Keratinocyte (primary cell): ENCODE results near the gene ARHGAP35. TPM values are rescaled to one million over a fixed set of nuclear protein-coding genes. Genes with fewer than 3 reads are reported as not detected.
A peak's percentile ranks its signal among the peaks of the same experiment; 100 is the strongest.

Experiments
- DNase-seq: peaks from one replicate; pipeline ENCODE4 v3.0.0-alpha.2; 2011; ENCODE audit warnings: low read depth, missing footprints, low spot score
- FAIRE-seq: peaks from 2 replicates; lab custom pipeline; 2011; peaks lifted over from hg19 to GRCh38; lab: Jason Lieb, UNC
- H2AFZ ChIP-seq: 2 replicates; pipeline ENCODE4 v1.6.0; 2012; ENCODE audit warnings: low read length, control low read depth, inconsistent platforms; ENCODE audit not compliant: control insufficient read depth
- H3K27ac ChIP-seq: 2 replicates; pipeline ENCODE4 v1.5.1; 2011; ENCODE audit warnings: low read length; ENCODE audit not compliant: control insufficient read depth, insufficient read depth
- H3K27me3 ChIP-seq: 3 replicates; pipeline ENCODE4 v1.6.0; 2011; ENCODE audit warnings: low read length; ENCODE audit not compliant: control insufficient read depth, insufficient read depth; ENCODE audit errors: extremely low read depth
- H3K36me3 ChIP-seq, 2 experiments: 2 replicates in 1 of 2; 3 replicates in 1 of 2; pipeline ENCODE4 v1.5.1; 2011; ENCODE audit warnings: low read length in 2 of 2, mild to moderate bottlenecking in 1 of 2; ENCODE audit not compliant: control insufficient read depth in 2 of 2, insufficient read depth in 2 of 2; ENCODE audit errors: extremely low read depth in 1 of 2
- H3K4me1 ChIP-seq: 3 replicates; pipeline ENCODE4 v1.5.1; 2011; ENCODE audit warnings: low read length; ENCODE audit not compliant: control insufficient read depth, insufficient read depth; ENCODE audit errors: extremely low read depth
- H3K4me2 ChIP-seq: 3 replicates; pipeline ENCODE4 v1.6.0; 2011; ENCODE audit warnings: low read depth, low read length; ENCODE audit not compliant: control insufficient read depth, insufficient read depth; ENCODE audit errors: extremely low read depth
- H3K4me3 ChIP-seq, 3 experiments: fragments of 200-600 bp in 1 of 3; sonication (generic) in 1 of 3; 2 replicates in 2 of 3; 3 replicates in 1 of 3; pipeline ENCODE4 v1.5.1; 2011 to 2016; ENCODE audit warnings: low read length in 3 of 3, mild to moderate bottlenecking in 3 of 3, control low read depth in 2 of 3, inconsistent platforms in 1 of 3, low read depth in 1 of 3, mixed read lengths in 1 of 3, mixed run types in 1 of 3, moderate library complexity in 1 of 3; ENCODE audit not compliant: control insufficient read depth in 2 of 3, insufficient read depth in 2 of 3; ENCODE audit errors: extremely low read depth in 1 of 3
- H3K79me2 ChIP-seq: 2 replicates; pipeline ENCODE4 v1.6.0; 2012; ENCODE audit warnings: low read length; ENCODE audit not compliant: control insufficient read depth, insufficient read depth
- H3K9ac ChIP-seq: 3 replicates; pipeline ENCODE4 v1.6.0; 2011; ENCODE audit warnings: low read length; ENCODE audit not compliant: control insufficient read depth, insufficient read depth; ENCODE audit errors: extremely low read depth
- H3K9me1 ChIP-seq: 3 replicates; pipeline ENCODE4 v1.6.0; 2011; ENCODE audit warnings: low read length; ENCODE audit not compliant: control insufficient read depth, insufficient read depth; ENCODE audit errors: extremely low read depth
- H3K9me3 ChIP-seq: 2 replicates; pipeline ENCODE4 v1.5.1; 2012; ENCODE audit warnings: low read depth, low read length; ENCODE audit not compliant: control insufficient read depth
- H4K20me1 ChIP-seq: 3 replicates; pipeline ENCODE4 v1.6.0; 2011; ENCODE audit warnings: low read length; ENCODE audit not compliant: control insufficient read depth, insufficient read depth; ENCODE audit errors: extremely low read depth
- EZH2 ChIP-seq: IDR thresholded peaks from one replicate; pipeline ENCODE4 v1.6.1; 2012; ENCODE audit warnings: inconsistent platforms, mild to moderate bottlenecking, low read length, moderate library complexity
- dilution Hi-C: fragments of 300-500 bp; cut with MboI; formaldehyde crosslinking; loops from one replicate; pipeline ENCODE4 v1.7.0; 2020; ENCODE audit warnings: low sequenced_read_pairs; ENCODE audit not compliant: extremely low pct_ligation_motif_present
- polyA plus RNA-seq, 5 experiments: library from polyadenylated mRNA; depleted of rRNA in 3 of 5; stranded (reverse) in 3 of 5; stranded (forward) in 1 of 5; unstranded in 1 of 5; fragments of >200 nt; gene quantifications; 1 replicate in 1 of 5; 2 replicates in 3 of 5; 3 replicates in 1 of 5; pipeline versions ENCODE4 v1.2.1 to v1.2.3, GENCODE V29; 2011 to 2012; ENCODE audit warnings: missing spikeins in 2 of 5, low read depth in 1 of 5, low replicate concordance in 1 of 5
- TF ChIP-seq, protein P1 (sequence below), 3 experiments: IDR thresholded peaks in 1 of 3; conservative IDR thresholded peaks in 1 of 3; optimal IDR thresholded peaks in 1 of 3; 2 replicates in 2 of 3; 3 replicates in 1 of 3; pipeline versions ENCODE3 to v1.5.1; 2011; ENCODE audit warnings: low read length in 3 of 3, mild to moderate bottlenecking in 3 of 3, moderate library complexity in 2 of 3, control low read depth in 1 of 3, inconsistent platforms in 1 of 3; ENCODE audit not compliant: insufficient read depth in 2 of 3; ENCODE audit errors: extremely low read depth in 1 of 3

The ARHGAP35 gene
- polyA plus RNA-seq, 1 donor (not counting 4 experiments of a cell fraction or from before 2014, with no cell fraction given), result 19.5 TPM

DNA sequence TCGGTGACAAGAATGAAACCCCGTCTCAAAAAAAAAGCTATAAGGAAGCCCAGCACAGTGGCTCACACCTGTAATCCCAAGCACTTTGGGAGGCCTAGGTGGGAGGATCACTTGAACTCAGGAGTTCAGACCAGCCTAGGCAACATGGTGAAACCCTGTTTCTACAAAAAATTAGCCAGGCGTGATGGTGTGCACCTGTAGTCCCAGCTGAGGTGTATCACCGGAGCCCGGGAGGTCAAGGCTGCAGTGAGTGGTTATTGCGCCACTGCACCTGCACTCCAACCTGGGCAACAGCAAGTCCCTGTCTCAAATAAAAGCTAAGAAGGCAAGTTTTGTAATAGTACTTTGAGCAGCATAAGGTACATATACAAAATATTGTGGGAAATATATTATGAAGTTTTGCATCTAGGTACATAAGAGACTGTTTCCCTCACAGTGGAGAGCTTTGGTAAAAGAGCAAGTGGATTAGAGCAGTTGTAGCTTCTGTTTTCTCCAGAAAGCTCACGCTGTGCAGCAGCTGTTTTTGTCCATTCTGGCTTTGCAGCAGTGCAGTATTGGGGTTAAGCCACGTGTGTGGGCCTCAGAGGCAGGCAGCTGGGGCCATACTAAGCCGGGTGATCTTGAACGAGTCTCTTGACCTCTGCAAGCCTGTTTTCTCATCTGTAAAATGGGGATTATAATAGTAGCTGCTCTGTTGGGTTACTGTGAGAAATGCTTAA lies 35.4 kb downstream of the ARHGAP35 start:
- no peak overlapping the region for H3K4me3 ChIP-seq
- H2AFZ ChIP-seq, result no peak overlapping the region
- no peak overlapping the region for H3K4me2 ChIP-seq
- H4K20me1 ChIP-seq, result no peaks in the 10 kb centered on the region
- H3K79me2 ChIP-seq, result peaks cover 69% of the 10 kb centered on the region
- H3K36me3 ChIP-seq, result no peaks in the 10 kb centered on the region
- no peak for FAIRE-seq
- no peaks in the 10 kb centered on the region for H3K9me1 ChIP-seq
- no peak for DNase-seq
- H3K9me3 ChIP-seq, result no peaks in the 10 kb centered on the region
- dilution Hi-C loops, result no loop called here
- no peak overlapping the region for H3K9ac ChIP-seq
- H3K4me1 ChIP-seq, result peaks cover 29% of the 10 kb centered on the region
- no peaks in the 10 kb centered on the region for H3K27me3 ChIP-seq
- TF ChIP-seq EZH2, result no peak
- TF ChIP-seq, protein P1, sequence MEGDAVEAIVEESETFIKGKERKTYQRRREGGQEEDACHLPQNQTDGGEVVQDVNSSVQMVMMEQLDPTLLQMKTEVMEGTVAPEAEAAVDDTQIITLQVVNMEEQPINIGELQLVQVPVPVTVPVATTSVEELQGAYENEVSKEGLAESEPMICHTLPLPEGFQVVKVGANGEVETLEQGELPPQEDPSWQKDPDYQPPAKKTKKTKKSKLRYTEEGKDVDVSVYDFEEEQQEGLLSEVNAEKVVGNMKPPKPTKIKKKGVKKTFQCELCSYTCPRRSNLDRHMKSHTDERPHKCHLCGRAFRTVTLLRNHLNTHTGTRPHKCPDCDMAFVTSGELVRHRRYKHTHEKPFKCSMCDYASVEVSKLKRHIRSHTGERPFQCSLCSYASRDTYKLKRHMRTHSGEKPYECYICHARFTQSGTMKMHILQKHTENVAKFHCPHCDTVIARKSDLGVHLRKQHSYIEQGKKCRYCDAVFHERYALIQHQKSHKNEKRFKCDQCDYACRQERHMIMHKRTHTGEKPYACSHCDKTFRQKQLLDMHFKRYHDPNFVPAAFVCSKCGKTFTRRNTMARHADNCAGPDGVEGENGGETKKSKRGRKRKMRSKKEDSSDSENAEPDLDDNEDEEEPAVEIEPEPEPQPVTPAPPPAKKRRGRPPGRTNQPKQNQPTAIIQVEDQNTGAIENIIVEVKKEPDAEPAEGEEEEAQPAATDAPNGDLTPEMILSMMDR (optimal IDR thresholded peaks at IDR 0.05 in 1 of 3, IDR thresholded peaks at IDR 0.05 in 1 of 3, conservative IDR thresholded peaks at IDR 0.05 in 1 of 3; ENCODE audit: extremely low read depth in 1 of 3, insufficient read depth in 2 of 3, low read length in 3 of 3), result no peak
- no peak overlapping the region for H3K27ac ChIP-seq

DNA sequence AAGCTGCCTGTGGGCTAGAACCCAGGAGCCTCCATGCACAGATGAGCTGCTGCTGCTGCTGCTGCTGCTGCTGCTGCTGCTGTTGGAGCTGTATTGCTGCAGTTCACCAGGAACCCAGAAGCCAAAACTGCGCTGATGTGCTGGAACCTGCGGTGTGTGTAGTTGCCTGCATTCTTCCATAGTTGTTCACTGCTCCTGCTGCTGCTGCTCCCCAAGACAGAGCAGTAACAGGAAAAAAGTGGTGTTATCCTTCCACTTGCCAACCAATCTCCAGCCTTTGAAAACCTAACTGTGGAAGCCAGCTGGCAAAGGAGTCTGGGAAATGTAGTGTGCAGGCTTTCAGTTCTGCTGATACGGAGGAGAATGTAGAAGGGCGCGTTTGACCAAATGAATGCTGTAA lies 37.9 kb downstream of the ARHGAP35 start:
- Histone ChIP-seq H3K4me1 (peaks cover 54% of the 10 kb centered on the region), H3K27me3 (no peaks in the 10 kb centered on the region), H3K9ac (peak overlapping the region; percentile 19), H3K4me3 (peak overlapping the region in 1 of 3 experiments; percentile 29), H3K79me2 (peaks cover 50% of the 10 kb centered on the region), H3K36me3 (no peaks in the 10 kb centered on the region), H3K9me3 (no peaks in the 10 kb centered on the region), H4K20me1 (no peaks in the 10 kb centered on the region), H3K4me2 (peak overlapping the region; percentile 83), H3K9me1 (no peaks in the 10 kb centered on the region), H3K27ac (peak overlapping the region; percentile 45), H2AFZ (no peak overlapping the region)
- TF ChIP-seq, protein P1 (optimal IDR thresholded peaks at IDR 0.05 in 1 of 3, IDR thresholded peaks at IDR 0.05 in 1 of 3, conservative IDR thresholded peaks at IDR 0.05 in 1 of 3; ENCODE audit: extremely low read depth in 1 of 3, insufficient read depth in 2 of 3, low read length in 3 of 3), result no peak
- no peak for TF ChIP-seq EZH2
- peak; percentile 95 for FAIRE-seq
- dilution Hi-C loops, result no loop called here
- DNase-seq, result peak; percentile 50
